Type B pancreatic cell (in vitro differentiated cells): ENCODE results near the gene PARD3B. TPM values are rescaled to one million over a fixed set of nuclear protein-coding genes. Genes with fewer than 3 reads are reported as not detected.

Experiments
- DNase-seq: peaks from one replicate; pipeline ENCODE4 v3.0.0; 2021; ENCODE audit warnings: mixed read lengths; ENCODE audit not compliant: unreplicated experiment; ENCODE audit errors: extremely low spot score
- H3K27ac Mint-ChIP-seq: 2 replicates; pipeline ENCODE4 v1.8.0; 2021; ENCODE audit warnings: mild to moderate bottlenecking, mixed read lengths
- H3K27me3 Mint-ChIP-seq: 2 replicates; pipeline ENCODE4 v1.8.0; 2021; ENCODE audit warnings: mixed read lengths
- H3K36me3 Mint-ChIP-seq: 2 replicates; pipeline ENCODE4 v1.8.0; 2021; ENCODE audit warnings: mixed read lengths
- H3K4me1 Mint-ChIP-seq: one replicate; pipeline ENCODE4 v1.8.0; 2021; ENCODE audit warnings: mixed read lengths; ENCODE audit not compliant: unreplicated experiment
- H3K4me3 Mint-ChIP-seq: 2 replicates; pipeline ENCODE4 v1.8.0; 2021; ENCODE audit warnings: mild to moderate bottlenecking, mixed read lengths
- H3K9me3 Mint-ChIP-seq: 2 replicates; pipeline ENCODE4 v1.8.0; 2021; ENCODE audit warnings: mixed read lengths
- total RNA-seq: library from RNA; stranded (reverse); gene quantifications from 2 replicates; pipeline ENCODE4 v1.2.1, GENCODE V29; 2021; ENCODE audit warnings: low replicate concordance
- TF ChIP-seq, protein P1 (sequence below): fragments of 200-600 bp; sonication (generic); conservative IDR thresholded peaks from 2 replicates; pipeline ENCODE4 v1.5.0; 2021; ENCODE audit warnings: antibody characterized with exemption, mild to moderate bottlenecking

The PARD3B gene
- total RNA-seq, 1 donor from 2014 or later: 15.9 TPM

DNA sequence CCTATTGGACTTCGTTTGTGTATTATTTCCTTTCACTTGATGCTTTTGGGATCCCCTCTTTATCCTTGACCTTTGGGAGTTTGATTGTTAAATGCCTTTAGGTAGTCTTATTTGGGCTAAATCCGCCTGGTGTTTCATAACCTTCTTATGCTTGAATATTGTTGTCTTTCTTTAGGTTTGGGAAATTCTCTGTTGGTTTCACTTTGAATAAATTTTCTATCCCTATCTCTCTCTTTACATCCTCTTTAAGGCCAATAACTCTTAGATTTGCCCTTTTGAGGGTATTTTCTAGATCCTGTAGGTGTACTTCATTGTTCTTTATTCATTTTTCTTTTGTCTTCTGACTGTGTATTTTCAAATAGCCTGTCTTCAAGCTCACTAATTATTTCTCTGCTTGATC is 354.7 kb downstream of the PARD3B start:
- peaks cover 12% of the 10 kb centered on the region for H3K4me1 Mint-ChIP-seq
- peak overlapping the region; percentile 25 for H3K27ac Mint-ChIP-seq
- peaks cover 3% of the 10 kb centered on the region for H3K36me3 Mint-ChIP-seq
- H3K9me3 Mint-ChIP-seq: peaks cover 15% of the 10 kb centered on the region
- H3K27me3 Mint-ChIP-seq: no peaks in the 10 kb centered on the region
- TF ChIP-seq, protein P1, sequence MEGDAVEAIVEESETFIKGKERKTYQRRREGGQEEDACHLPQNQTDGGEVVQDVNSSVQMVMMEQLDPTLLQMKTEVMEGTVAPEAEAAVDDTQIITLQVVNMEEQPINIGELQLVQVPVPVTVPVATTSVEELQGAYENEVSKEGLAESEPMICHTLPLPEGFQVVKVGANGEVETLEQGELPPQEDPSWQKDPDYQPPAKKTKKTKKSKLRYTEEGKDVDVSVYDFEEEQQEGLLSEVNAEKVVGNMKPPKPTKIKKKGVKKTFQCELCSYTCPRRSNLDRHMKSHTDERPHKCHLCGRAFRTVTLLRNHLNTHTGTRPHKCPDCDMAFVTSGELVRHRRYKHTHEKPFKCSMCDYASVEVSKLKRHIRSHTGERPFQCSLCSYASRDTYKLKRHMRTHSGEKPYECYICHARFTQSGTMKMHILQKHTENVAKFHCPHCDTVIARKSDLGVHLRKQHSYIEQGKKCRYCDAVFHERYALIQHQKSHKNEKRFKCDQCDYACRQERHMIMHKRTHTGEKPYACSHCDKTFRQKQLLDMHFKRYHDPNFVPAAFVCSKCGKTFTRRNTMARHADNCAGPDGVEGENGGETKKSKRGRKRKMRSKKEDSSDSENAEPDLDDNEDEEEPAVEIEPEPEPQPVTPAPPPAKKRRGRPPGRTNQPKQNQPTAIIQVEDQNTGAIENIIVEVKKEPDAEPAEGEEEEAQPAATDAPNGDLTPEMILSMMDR: no peak
- DNase-seq: no peak
- no peak overlapping the region for H3K4me3 Mint-ChIP-seq

DNA sequence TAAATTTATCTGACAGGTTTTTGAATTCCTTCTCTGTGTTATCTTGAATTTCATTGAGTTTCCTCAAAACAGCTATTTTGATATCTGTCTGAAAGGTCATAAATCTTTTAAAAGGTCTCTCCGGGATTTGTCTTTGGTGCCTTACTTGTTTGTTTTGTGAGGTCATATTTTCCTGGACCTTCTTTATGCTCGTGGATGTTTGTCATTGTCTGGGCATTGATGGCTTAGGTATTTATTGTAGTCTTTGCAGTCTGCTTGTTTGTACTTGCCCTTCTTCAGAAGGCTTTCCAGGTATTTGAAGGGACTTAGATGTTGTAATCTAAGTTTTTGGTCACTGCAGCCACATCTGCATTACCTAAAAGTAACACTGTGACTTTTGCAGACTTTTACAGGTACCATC is 355.2 kb downstream of the PARD3B start:
- H3K27me3 Mint-ChIP-seq: no peaks in the 10 kb centered on the region
- H3K4me1 Mint-ChIP-seq: peaks cover 12% of the 10 kb centered on the region
- peaks cover 15% of the 10 kb centered on the region for H3K9me3 Mint-ChIP-seq
- peak overlapping the region; percentile 25 for H3K27ac Mint-ChIP-seq
- TF ChIP-seq, protein P1: no peak
- H3K36me3 Mint-ChIP-seq: peaks cover 3% of the 10 kb centered on the region
- DNase-seq: no peak
- H3K4me3 Mint-ChIP-seq: no peak overlapping the region

DNA sequence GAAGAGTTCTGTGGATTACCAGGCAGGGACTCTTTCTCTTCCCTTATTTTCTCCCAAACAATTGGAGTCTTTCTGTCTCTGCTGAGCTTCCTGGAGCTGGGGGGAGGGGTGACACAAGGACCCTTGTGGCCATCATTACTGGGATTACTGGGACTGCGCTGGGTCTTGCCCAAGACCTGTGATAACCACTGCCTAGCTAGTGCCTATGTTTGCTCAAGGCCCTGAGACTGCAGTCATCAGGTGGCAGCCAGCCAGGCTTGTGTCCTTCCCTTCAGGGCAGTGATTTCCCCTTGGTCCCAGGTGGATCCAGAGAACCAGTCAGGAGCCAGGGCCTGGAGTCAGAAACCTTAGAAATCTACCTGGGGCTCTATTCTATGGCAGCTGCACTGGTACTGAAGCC is 355.6 kb downstream of the PARD3B start:
- Mint-ChIP-seq H3K4me1 (peaks cover 16% of the 10 kb centered on the region), H3K36me3 (peaks cover 3% of the 10 kb centered on the region), H3K27me3 (no peaks in the 10 kb centered on the region), H3K4me3 (no peak overlapping the region), H3K27ac (no peak overlapping the region), H3K9me3 (peaks cover 15% of the 10 kb centered on the region)
- TF ChIP-seq, protein P1: no peak
- no peak for DNase-seq

DNA sequence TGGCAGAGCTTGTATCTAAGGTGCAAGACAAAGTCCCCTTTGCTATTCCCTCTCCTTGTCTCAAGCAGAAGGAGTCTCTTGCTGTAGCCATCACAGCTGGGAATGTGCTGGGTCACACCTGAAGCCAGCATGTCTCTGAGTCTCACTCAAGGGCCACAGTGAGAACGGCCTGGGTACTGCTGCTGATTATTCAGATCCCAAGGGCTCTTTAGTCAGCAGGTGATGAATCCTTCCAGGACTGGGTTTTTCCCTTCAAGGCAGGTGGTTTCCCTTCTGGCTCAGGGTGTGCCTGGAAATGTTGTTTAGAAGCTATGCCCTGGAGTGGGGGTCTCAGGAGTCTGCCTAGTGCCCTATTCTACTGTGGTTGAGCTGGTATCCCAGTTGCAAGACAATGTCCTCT is 356.3 kb downstream of the PARD3B start:
- no peak overlapping the region for H3K4me3 Mint-ChIP-seq
- H3K36me3 Mint-ChIP-seq: peaks cover 3% of the 10 kb centered on the region
- no peak overlapping the region for H3K27ac Mint-ChIP-seq
- H3K4me1 Mint-ChIP-seq: peaks cover 21% of the 10 kb centered on the region
- no peak for DNase-seq
- H3K27me3 Mint-ChIP-seq: no peaks in the 10 kb centered on the region
- TF ChIP-seq, protein P1: no peak
- H3K9me3 Mint-ChIP-seq: peaks cover 15% of the 10 kb centered on the region

DNA sequence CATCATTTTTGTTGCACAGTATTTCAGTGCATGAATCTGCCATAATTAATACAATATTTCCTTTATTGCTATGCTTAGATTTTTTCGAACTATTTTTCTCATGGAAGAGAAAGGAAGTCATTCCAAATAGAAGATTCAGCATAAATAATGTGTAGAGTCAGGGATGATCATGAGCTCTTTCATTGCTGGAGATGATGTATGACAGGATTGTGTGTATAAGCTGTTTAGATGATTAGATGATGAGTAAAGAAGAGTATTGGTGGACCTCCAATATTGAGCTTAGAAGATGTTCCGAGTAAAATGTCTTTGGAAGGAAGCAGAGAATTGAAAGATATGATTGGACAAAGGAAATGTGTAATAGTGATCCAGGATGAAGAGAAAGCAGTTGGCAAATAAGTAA is 364.5 kb downstream of the PARD3B start:
- Mint-ChIP-seq H3K36me3 (no peaks in the 10 kb centered on the region), H3K27me3 (no peaks in the 10 kb centered on the region), H3K9me3 (no peaks in the 10 kb centered on the region), H3K27ac (no peak overlapping the region), H3K4me3 (no peak overlapping the region), H3K4me1 (peaks cover 9% of the 10 kb centered on the region)
- DNase-seq: no peak
- TF ChIP-seq, protein P1: no peak

DNA sequence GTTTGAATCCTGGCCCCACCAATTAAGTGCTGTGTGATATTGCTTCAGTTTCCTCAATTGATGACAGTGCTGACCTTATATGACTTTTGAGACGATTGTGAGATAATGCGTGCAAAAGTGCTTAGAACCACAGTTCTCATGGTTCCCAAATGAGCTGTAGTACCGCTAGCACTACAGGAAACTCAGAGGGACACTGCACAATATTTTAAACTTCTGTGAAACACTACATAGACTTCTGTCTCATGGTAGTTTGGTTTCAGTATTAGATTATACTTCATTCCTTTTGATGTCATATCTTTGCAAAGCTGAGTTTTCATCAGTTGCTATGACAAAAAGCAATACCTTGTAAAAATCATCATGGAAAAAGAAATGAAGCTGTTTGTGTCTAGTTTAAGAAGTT is 368.0 kb downstream of the PARD3B start:
- H3K4me3 Mint-ChIP-seq: no peak overlapping the region
- no peak for DNase-seq
- no peak overlapping the region for H3K27ac Mint-ChIP-seq
- peaks cover 5% of the 10 kb centered on the region for H3K36me3 Mint-ChIP-seq
- H3K9me3 Mint-ChIP-seq: peaks cover 5% of the 10 kb centered on the region
- no peaks in the 10 kb centered on the region for H3K4me1 Mint-ChIP-seq
- no peaks in the 10 kb centered on the region for H3K27me3 Mint-ChIP-seq
- TF ChIP-seq, protein P1: no peak
